Transverse colon (tissue), 4 donors: ENCODE measurements around the gene NBDY. TPM values are rescaled to one million over a fixed set of nuclear protein-coding genes. Genes with fewer than 3 reads are reported as not detected.
A peak's percentile ranks its signal among the peaks of the same experiment; 100 is the strongest.

Experiments used
- DNase-seq: peaks from one replicate; pipeline ENCODE4 v3.0.0-alpha.2; 2019
- H3K27ac ChIP-seq, 4 donors: fragments of 200-600 bp; sonication (generic); 2 replicates each; pipeline ENCODE4 v1.5.1; 2016 to 2018; ENCODE audit warnings: inconsistent platforms in 4 of 4
- H3K27me3 ChIP-seq: fragments of 200-600 bp; sonication (generic); 2 replicates; pipeline ENCODE4 v1.5.1; 2017; ENCODE audit warnings: inconsistent platforms
- H3K36me3 ChIP-seq, 4 donors: fragments of 200-600 bp; sonication (generic); 2 replicates each; pipeline ENCODE4 v1.5.1; 2017 to 2019; ENCODE audit warnings: inconsistent platforms in 4 of 4
- H3K4me1 ChIP-seq, 4 donors: fragments of 200-600 bp; sonication (generic); 2 replicates each; pipeline ENCODE4 v1.5.1; 2017 to 2020; ENCODE audit warnings: inconsistent platforms in 4 of 4
- H3K4me3 ChIP-seq, 4 donors: fragments of 200-600 bp; sonication (generic); 1 replicate in 1 of 4; 2 replicates in 3 of 4; pipeline versions ENCODE4 v1.5.1 to v1.6.1; 2017 to 2019; ENCODE audit warnings: inconsistent platforms in 4 of 4
- H3K9me3 ChIP-seq, 2 donors: fragments of 200-600 bp; sonication (generic); 2 replicates each; pipeline ENCODE4 v1.5.1; 2017 to 2019; ENCODE audit warnings: inconsistent platforms in 2 of 2
- CTCF ChIP-seq, 5 experiments: fragments of 200-600 bp in 3 of 5; fragments of 450-650 bp in 2 of 5; sonication (generic) in 3 of 5; IDR thresholded peaks; 1 replicate in 2 of 5; 2 replicates in 3 of 5; pipeline ENCODE4 v1.5.1; 2016 to 2017; ENCODE audit warnings: antibody characterized with exemption in 5 of 5, inconsistent platforms in 3 of 5, mild to moderate bottlenecking in 2 of 5, moderate library complexity in 1 of 5
- EP300 ChIP-seq: sonication (generic); formaldehyde crosslinking; IDR thresholded peaks from one replicate; pipeline ENCODE4 v1.6.1; 2017; ENCODE audit warnings: antibody characterized with exemption, low read depth
- POLR2A ChIP-seq: fragments of 450-650 bp; IDR thresholded peaks from one replicate; pipeline ENCODE4 v1.6.1; 2016; ENCODE audit warnings: antibody characterized with exemption, mild to moderate bottlenecking, moderate library complexity
- POLR2AphosphoS5 ChIP-seq, 3 donors: sonication (generic); formaldehyde crosslinking; IDR thresholded peaks; one replicate each; pipeline ENCODE4 v1.6.1; 2016; ENCODE audit warnings: antibody characterized with exemption in 3 of 3
- WGBS, 2 donors: methylation state at CpG; one replicate each; pipeline ENCODE4 v1.1.5; 2018; ENCODE audit warnings: low coverage in 1 of 2; 5-methylcytosine and 5-hydroxymethylcytosine counted together
- in situ Hi-C, 4 donors: fragments of 200-750 bp; cut with MboI; loops; one replicate each; pipeline versions ENCODE4 v1.15.0 to v1.15.1; 2017; ENCODE audit warnings: low sequenced_read_pairs in 3 of 4, low pct_ligation_motif_present in 1 of 4, low pct_unique_long_range_greater_than_20kb in 1 of 4
- intact Hi-C: fragments of 100-400 bp; cut with DNase I; formaldehyde crosslinking; loops from one replicate; pipeline ENCODE4 v1.15.1; 2023; ENCODE audit warnings: low total_unique reads
- total RNA-seq, 4 donors: library from RNA; depleted of rRNA; stranded (reverse); fragments of >200 nt; gene quantifications; one replicate each; pipeline ENCODE4 v1.1.0, GENCODE V29; 2016

NBDY gene
- total RNA-seq, 4 donors from 2014 or later, result 4.1 to 10.5 (median 9.4) TPM; not detected in 1

DNA sequence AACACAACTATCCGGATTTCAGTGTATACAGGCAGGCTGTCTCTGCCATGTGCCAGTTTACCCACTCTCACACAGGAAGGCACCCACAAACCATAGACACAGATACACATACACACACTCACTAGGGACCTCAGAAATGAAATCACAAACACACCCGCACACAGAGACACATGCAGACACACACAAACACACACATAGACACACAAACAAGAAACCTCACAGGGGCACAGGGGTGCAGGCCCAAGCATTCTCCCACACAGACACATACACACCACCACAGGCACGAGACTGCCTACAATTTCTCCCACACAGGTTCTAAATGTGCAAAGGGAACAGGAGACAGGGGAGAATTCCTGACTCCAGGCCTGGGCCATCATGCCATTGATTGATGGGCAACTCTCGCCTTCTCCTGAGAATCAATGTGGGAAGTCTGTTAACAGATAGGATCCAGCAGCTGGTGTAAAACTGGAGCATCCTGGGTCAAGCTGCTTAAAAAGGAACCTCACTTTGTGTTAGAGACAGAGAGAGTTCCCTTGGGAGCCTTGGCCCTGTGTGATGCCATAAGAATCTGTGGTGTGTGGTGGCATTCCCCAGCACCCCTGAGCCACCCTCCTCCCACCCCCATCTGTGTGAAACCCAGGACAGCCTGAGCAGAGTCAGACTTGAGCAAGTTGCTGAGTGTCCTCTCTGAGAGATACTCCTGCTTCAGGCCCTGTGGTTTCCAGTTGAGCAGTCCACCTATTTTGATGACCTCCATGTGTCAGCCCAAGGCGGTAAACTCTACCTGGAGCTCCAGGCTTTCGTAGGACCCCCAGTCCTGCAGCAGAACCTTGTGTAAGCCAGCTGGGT, 33.9 kb downstream of the NBDY start:
- Histone ChIP-seq H3K27me3 (no peaks in the 10 kb centered on the region), H3K9me3 (no peaks in the 10 kb centered on the region), H3K36me3 (no peaks in the 10 kb centered on the region), H3K27ac (no peak overlapping the region), H3K4me3 (no peak overlapping the region), H3K4me1 (peaks cover 0 to 9% (median 7%) of the 10 kb centered on the region in 4 donors)
- DNase-seq, result no peak
- intact Hi-C loops, result no loop called here
- in situ Hi-C loops, result loop anchor here in 2 of 4 donors (25.0 kb wide), 1 partner anchor 224 kb away; the partner anchor contains the start of gene SPIN3 (in 2 of the 2)
- TF ChIP-seq POLR2A, result no peak
- WGBS, 2 donors, result 79% methylated on average over 6 of the region's 6 CpGs; no CpG with 5 or more reads in 1 of the 2 donors

- Histone ChIP-seq H3K36me3 (no peaks in the 10 kb centered on the region), H3K27me3 (no peaks in the 10 kb centered on the region), H3K9me3 (no peaks in the 10 kb centered on the region), H3K4me3 (peak overlapping the region in 2 of 4 donors; percentile 35 to 44), H3K4me1 (peaks cover 0 to 9% (median 7%) of the 10 kb centered on the region in 4 donors), H3K27ac (peak overlapping the region in 2 of 4 donors; percentile 64 to 89)
- 49 to 60% methylated on average over 1 to 11 of the region's 11 CpGs for WGBS, 2 donors
- DNase-seq, result peak; percentile 88
- intact Hi-C loops (no loop called here), in situ Hi-C loops (loop anchor here in 2 of 4 donors (25.0 kb wide), 1 partner anchor 224 kb away; the partner anchor contains the start of gene SPIN3 (in 2 of the 2))
- TF ChIP-seq POLR2AphosphoS5 (IDR thresholded peaks at IDR 0.05), result no peak
- peak in 1 of 5 experiments; percentile 22 for TF ChIP-seq CTCF (IDR thresholded peaks at IDR 0.05)
- TF ChIP-seq POLR2A, result no peak
- TF ChIP-seq EP300, result no peak
Observed at GRCh38 chrX:56763556-56764152, 34.6 kb downstream of the NBDY start.

GRCh38 chrX:56764153-56764974, 35.3 kb downstream of the NBDY start:
- Histone ChIP-seq H3K27me3 (no peaks in the 10 kb centered on the region), H3K4me1 (peaks cover 0 to 9% (median 7%) of the 10 kb centered on the region in 4 donors), H3K4me3 (peak overlapping the region in 2 of 4 donors; percentile 35 to 44), H3K27ac (peak overlapping the region in 3 of 4 donors; percentile 32 to 89 (median 64)), H3K36me3 (no peaks in the 10 kb centered on the region), H3K9me3 (no peaks in the 10 kb centered on the region)
- TF ChIP-seq CTCF (IDR thresholded peaks at IDR 0.05) (peak; percentile 31 to 70 (median 37)), POLR2AphosphoS5 (IDR thresholded peaks at IDR 0.05) (peak in 1 of 3 donors; percentile 46), EP300 (no peak), POLR2A (no peak)
- peak; percentile 83 for DNase-seq
- in situ Hi-C loops (loop anchor here in 2 of 4 donors (25.0 kb wide), 1 partner anchor 223 kb away; the partner anchor contains the start of gene SPIN3 (in 2 of the 2)), intact Hi-C loops (no loop called here)
- 15% methylated on average over 12 of the region's 20 CpGs; no CpG with 5 or more reads in 1 of the 2 donors for WGBS, 2 donors

DNA sequence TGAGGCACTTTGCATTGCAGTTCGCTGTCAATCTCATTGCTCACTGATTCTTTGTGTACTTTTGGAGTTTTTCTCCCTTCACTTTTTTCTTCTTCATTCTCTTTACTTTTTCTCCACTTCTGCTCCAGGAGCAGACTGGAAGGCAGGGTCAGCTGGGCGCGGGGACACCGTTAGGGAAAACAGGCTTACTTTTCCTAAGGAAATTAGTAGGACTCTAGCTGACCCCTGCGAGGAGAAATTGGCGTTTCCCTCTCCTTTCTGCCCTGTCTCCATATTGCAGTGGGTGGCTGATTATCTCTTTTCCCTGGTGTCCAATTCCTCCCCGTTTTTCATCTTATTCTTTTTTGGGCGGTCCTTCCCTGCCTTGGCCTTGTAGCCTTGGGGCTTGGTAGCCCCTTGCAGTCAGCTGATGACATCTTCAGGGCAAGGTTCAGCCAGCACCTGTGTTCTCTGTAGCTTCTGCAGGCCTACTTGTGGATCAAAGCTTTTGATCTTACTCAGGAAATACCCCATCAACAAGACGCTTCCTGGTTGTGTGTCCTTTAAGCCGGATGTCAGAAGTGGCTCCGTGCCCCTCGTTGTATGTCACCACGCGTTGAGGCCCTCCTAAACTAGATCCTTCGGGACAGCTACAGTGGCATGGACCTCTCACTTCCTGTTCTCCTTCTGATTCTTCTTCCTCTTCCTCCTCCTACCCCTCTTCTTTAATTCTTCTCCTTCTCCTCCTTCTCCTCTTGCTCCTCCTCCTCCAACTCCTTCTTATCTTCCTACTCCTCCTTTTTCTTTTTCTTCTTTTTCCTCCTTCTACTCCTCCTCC, 36.1 kb downstream of the NBDY start:
- 44 to 80% methylated on average over 1 to 15 of the region's 15 CpGs for WGBS, 2 donors
- Histone ChIP-seq H3K27ac (peak overlapping the region in 3 of 4 donors; percentile 32 to 89 (median 63)), H3K4me1 (peaks cover 0 to 9% (median 7%) of the 10 kb centered on the region in 4 donors), H3K4me3 (no peak overlapping the region), H3K36me3 (no peaks in the 10 kb centered on the region), H3K9me3 (no peaks in the 10 kb centered on the region), H3K27me3 (no peaks in the 10 kb centered on the region)
- TF ChIP-seq EP300 (no peak), CTCF (IDR thresholded peaks at IDR 0.05) (no peak), POLR2AphosphoS5 (IDR thresholded peaks at IDR 0.05) (no peak), POLR2A (no peak)
- DNase-seq, result peak; percentile 8
- intact Hi-C loops, result no loop called here
- in situ Hi-C loops, result loop anchor here in 2 of 4 donors (25.0 kb wide), 1 partner anchor 222 kb away; the partner anchor contains the start of gene SPIN3 (in 2 of the 2)
